Hematopoietic multipotent progenitor cell treated with erythropoietin and hydrocortisone succinate and interleukin-3 and kit ligand, for 8 days (in vitro differentiated cells): Measurements from ENCODE around the gene EOGT.

Experiments used
- DNase-seq: peaks from one replicate; pipeline ENCODE4 v3.0.0-alpha.2; 2015

Gene EOGT

DNA sequence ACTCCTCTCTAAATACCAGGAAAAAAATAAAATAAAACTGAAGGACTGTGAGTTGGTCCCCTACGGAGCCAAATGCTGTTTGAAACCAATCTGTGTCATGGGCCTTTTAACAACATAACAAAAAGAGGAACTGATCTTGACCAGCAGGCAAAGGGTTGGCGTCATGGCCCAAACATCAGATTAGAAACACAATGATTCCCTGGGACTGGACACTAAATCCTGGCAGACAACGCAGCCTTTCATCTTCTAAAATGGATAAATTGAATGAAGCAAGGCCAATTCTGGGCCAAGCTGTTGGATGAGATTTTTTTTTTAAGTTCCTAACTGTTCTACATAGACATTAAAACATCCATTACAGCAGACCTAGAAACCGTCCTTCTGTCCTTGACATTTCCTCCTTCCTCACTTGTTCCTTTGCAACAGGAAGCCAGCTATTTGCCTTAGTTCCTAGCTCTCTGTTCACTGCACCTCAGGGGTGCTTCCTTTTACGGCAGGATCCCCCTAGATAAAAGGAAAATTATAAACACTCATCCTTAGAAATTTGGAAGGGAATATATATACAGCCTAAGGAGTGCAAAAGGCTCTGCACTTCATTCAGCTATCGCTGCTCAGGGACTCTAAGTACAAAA, 59.6 kb downstream of the EOGT start:
- DNase-seq, result no peak

DNA sequence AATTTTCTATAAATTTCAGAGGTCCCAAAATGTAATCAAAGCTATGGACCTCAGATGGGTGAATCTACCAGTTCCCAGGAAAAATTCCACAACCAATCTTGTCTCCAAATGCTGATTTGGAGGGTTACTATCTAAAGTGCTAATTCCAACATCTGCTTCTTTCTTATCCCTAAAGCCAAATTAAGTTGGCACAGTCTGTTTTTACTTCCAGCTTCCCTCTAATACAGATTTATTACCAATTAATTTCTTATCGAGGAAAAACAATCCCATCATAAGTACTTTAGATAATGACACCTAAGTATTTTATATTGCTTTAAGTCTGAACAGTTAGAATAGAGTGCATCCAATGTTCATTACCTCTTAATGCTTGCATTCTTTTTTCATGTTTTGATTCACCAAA, 68.3 kb downstream of the EOGT start:
- no peak for DNase-seq

DNA sequence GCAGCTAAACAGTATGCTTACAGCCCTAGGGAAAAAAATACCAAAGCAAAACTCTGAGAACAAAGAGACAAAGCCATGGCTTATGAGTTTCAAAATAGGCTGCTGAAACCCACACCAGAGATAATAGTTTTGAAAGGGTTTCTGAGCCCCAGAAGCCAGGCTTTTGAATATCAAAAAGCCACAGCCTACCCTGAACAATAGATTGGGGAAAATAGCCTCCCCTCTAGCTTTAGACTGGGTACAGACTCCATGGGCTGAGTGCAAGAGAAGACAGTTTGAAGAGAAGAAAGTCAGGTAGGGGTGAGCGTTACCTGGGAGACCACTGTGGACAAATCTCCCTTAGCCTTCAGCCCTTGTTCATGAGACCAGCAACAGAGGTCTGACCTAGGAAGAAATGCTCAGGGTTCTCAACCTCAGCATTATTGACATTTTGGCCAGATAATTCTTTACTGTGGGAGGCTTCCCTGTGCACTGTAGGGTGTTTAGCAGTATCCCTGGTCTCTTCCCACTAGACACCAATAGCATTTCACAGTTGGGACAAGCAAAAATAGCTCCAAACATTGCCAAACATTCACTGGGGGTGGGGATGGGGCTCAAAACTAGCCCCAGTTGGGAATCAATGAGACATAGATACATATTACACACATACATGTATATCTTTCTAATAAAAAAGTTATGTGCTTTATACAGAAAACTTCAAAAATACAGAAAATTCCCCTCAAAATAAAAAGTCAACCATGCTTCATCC, 69.6 kb downstream of the EOGT start:
- DNase-seq, result no peak

DNA sequence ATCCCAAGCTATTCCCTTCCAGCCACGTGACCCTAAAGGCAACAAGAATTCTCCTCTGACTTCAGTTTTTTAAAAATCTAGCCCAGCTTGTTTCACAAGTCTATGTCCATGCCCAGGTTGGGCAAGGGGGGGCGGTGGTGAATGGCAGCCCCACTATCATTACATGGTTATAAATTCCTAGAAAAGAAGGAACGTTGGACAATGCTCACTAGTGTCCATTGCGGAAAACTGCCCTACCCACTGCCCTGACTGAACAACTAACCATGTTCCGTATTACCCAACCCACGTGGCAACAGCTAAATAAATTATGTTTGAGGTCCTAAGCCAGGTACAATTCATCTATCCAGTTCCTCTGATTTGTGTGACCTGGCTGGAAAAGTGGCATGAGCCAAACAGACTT, 72.4 kb downstream of the EOGT start:
- DNase-seq, result no peak

DNA sequence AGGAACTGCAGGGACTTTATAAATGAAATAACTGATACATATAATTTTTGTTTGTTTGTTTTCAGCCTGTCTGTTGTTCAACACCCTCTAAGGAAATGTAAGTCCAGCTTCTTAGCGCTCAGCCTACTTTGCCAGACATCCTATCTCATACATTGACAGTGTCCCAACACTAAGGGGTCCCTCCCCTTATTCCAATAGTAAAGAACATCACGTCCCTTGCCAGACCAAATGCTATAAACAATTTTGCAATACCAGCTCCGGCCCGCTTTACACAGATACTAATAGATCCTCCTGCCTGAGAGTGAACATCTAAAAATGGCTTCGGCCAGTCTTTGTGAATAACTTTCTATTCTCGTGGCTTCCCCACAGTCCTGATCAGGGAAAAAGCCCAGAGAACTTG, 76.6 kb downstream of the EOGT start:
- no peak for DNase-seq

DNA sequence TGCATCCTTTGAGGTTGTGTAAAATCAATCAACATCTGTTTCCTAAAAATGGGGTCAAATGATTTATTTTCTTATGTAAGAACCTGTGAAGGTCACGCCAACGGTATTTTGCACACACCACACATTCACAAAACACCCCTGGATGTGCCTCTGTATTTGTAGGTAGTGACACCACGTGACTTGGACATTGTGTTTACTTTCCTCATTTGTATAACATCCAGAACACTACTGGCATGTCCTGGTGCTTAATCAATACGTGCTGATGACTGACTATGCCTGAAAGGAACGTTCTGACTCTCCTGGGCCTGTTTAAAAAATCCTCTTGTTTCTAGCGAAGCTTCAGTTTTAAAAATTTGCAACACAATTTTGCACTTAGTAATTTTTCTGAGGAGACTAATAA, 77.7 kb downstream of the EOGT start:
- DNase-seq, result no peak

DNA sequence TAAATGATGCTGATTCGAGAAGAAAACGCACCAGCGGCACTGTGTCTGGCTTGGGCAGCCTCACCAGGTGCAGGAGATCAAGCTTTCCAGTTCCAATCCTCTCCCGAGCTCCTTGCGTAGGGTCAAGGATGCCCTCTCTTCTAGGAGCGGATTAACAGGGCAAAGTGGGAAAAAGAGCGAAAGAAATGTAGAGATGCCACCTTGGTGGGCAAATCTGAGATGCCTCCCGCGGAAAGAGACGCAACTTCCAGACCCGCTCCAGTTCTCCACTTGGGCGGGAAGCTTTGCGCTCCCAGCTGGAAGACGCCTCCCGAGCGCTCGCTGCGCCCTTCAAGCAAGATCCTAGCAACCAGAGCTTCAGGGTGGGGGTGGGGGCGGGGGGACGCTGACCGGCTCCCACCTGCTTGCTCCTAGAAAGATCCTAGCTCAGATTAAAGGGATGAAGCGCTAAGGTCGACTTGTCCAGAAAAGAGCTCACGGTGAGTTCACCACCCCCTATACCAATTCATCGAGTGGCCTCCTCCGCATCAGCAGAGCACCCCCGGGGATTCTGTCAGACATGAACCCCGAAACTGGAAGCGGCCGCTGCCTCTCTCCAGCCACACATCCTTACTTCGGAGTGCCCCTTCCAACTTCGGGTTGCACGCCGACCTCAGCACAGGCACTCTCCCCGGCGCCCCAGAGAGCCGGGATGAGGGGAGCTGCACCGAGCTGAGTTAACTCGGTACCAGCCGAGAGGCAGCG, 81.9 kb downstream of the EOGT start:
- DNase-seq, result no peak
